Panc1 (cell line): Measurements from ENCODE around the gene CCRL2. TPM values are rescaled to one million over a fixed set of nuclear protein-coding genes. Genes with fewer than 3 reads are reported as not detected.

ENCODE experiments used
- ATAC-seq: fragments of 200-7000 bp; cut with Tn5 transposase; 2 replicates; pipeline ENCODE4 v1.9.1; 2020; ENCODE audit warnings: mild to moderate bottlenecking, moderate library complexity
- BruUV-seq: library from RNA; stranded (reverse); fragments of 400-500 nt; replicated peaks from 2 replicates; lab custom pipeline; 2021; lab: Mats Ljungman, UMichigan
- CTCF ChIA-PET: fragments of 300-600 bp; sonication (Branson Sonifier 250); formaldehyde crosslinking; loops from one replicate; lab custom pipeline; 2022; ENCODE audit warnings: antibody characterized with exemption; lab: Charles Lee
- POLR2A ChIA-PET: fragments of 300-600 bp; sonication (Branson Sonifier 250); formaldehyde crosslinking; loops from one replicate; lab custom pipeline; 2022; ENCODE audit warnings: antibody characterized with exemption; lab: Charles Lee
- DNase-seq: peaks from one replicate; pipeline ENCODE4 v3.0.0-alpha.2; 2010; ENCODE audit warnings: low read depth, low spot score
- H3K27ac ChIP-seq: 2 replicates; pipeline ENCODE4 v1.5.1; 2011; ENCODE audit warnings: mild to moderate bottlenecking, low read length, inconsistent platforms
- H3K27me3 ChIP-seq: fragments of 200-500 bp; sonication (Bioruptor generic); 2 replicates; pipeline ENCODE4 v1.6.0; 2014; ENCODE audit warnings: low read length, inconsistent platforms; ENCODE audit not compliant: control insufficient read depth, insufficient read depth
- H3K36me3 ChIP-seq: fragments of 200-500 bp; sonication (Bioruptor generic); 2 replicates; pipeline ENCODE4 v1.5.1; 2014; ENCODE audit warnings: inconsistent platforms, mild to moderate bottlenecking, low read length, moderate library complexity; ENCODE audit not compliant: control insufficient read depth, insufficient read depth
- H3K4me1 ChIP-seq: 2 replicates; pipeline ENCODE4 v1.5.1; 2011; ENCODE audit warnings: inconsistent platforms, mild to moderate bottlenecking, low read length, moderate library complexity; ENCODE audit not compliant: control insufficient read depth, insufficient read depth
- H3K4me3 ChIP-seq, 2 experiments: 2 replicates each; pipeline ENCODE4 v1.5.1; 2011 to 2012; ENCODE audit warnings: low read depth in 2 of 2, low read length in 2 of 2, mild to moderate bottlenecking in 2 of 2, inconsistent platforms in 1 of 2, moderate library complexity in 1 of 2
- H3K9me3 ChIP-seq: fragments of 200-500 bp; sonication (Bioruptor generic); 2 replicates; pipeline ENCODE4 v1.5.1; 2014; ENCODE audit warnings: low read depth, mild to moderate bottlenecking, inconsistent platforms, low read length, moderate library complexity; ENCODE audit not compliant: control insufficient read depth, insufficient read depth
- CTCF ChIP-seq: fragments of 450-650 bp; IDR thresholded peaks from 2 replicates; pipeline ENCODE4 v1.5.1; 2017; ENCODE audit warnings: mild to moderate bottlenecking
- POLR2AphosphoS5 ChIP-seq: IDR thresholded peaks from 2 replicates; pipeline ENCODE4 v1.6.1; 2012; ENCODE audit warnings: mild to moderate bottlenecking, low read depth, low read length, moderate library complexity
- SIN3A ChIP-seq: IDR thresholded peaks from 2 replicates; pipeline ENCODE4 v1.6.1; 2012; ENCODE audit warnings: low read depth, mild to moderate bottlenecking, low read length, moderate library complexity, borderline replicate concordance; ENCODE audit not compliant: insufficient read depth
- TCF7L2 ChIP-seq: IDR thresholded peaks from 2 replicates; pipeline ENCODE4 v1.6.1; 2011; ENCODE audit warnings: mild to moderate bottlenecking, low read depth, low read length, inconsistent platforms
- in situ Hi-C: cut with HindIII; loops from 2 replicates; pipeline ENCODE4 v1.10.0; 2016; ENCODE audit warnings: low sequenced_read_pairs, low pct_unique_long_range_greater_than_20kb
- intact Hi-C: fragments of 100-400 bp; cut with micrococcal nuclease; formaldehyde crosslinking; loops from one replicate; pipeline ENCODE4 v1.10.0; 2022; ENCODE audit not compliant: unreplicated experiment
- total RNA-seq: library from RNA; stranded (reverse); gene quantifications from one replicate; pipeline ENCODE4 v1.2.1, GENCODE V29; 2021; ENCODE audit not compliant: unreplicated experiment
- TF ChIP-seq, protein P1 (sequence below), 2 experiments: IDR thresholded peaks; 2 replicates each; pipeline ENCODE4 v1.6.1; 2011 to 2012; ENCODE audit warnings: low read depth in 2 of 2, control low read depth in 1 of 2, low read length in 1 of 2, mild to moderate bottlenecking in 1 of 2, moderate library complexity in 1 of 2; ENCODE audit not compliant: insufficient read depth in 1 of 2

The CCRL2 gene
- total RNA-seq, 1 experiment from 2014 or later = not detected

- Histone ChIP-seq H3K4me3 (no peak overlapping the region), H3K4me1 (no peaks in the 10 kb centered on the region), H3K36me3 (no peaks in the 10 kb centered on the region), H3K27me3 (no peaks in the 10 kb centered on the region), H3K9me3 (no peaks in the 10 kb centered on the region), H3K27ac (no peak overlapping the region)
- BruUV-seq = no TSS peak
- ChIA-PET CTCF (no interaction called here), POLR2A (no interaction called here)
- intact Hi-C loops = no loop called here
- ATAC-seq (no peak), DNase-seq (no peak)
- no peak for TF ChIP-seq TCF7L2
- in situ Hi-C loops = no loop called here
Measured at GRCh38 chr3:46395210-46395661, 11.8 kb upstream of the CCRL2 start.

DNA sequence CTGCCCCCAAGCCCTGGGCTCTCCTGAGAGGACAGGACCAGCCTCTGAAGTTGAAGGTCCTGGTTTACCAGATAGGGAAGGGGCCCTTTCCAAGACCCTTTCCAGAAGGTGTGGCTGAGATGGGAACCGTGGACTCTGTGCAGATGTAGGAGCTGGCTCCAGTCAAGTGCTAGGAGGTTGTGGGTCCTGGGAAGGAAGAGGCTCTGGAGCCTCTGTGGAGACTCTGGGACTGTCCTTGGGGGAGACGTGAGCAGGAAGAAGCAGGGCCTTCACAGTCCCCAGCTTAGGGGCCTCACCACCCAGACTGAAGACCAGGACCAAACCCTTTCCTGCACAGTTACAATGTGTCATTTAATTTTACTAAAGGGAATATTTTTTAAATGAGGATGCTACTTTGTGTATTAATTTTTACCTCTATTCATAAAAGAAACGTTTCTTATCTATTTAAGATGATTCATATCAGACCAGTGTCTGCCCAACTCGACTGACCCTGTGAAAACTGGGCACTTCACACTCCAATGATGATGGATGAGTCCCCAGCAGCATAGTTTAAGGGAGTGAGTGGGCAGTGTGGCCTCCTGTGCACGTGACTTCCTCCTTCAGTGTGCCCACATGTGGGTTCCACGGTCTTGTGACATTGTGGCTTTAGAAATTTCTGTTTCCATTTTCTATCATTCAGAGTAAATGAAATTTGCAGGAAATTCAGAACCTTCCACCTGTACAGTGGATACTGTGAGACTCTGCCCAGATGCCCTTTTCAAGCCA is 11.1 kb upstream of the CCRL2 start:
- H3K27me3 ChIP-seq = no peaks in the 10 kb centered on the region
- ChIA-PET CTCF (no interaction called here), POLR2A (no interaction called here)
- BruUV-seq = no TSS peak
- no peak overlapping the region for H3K27ac ChIP-seq
- in situ Hi-C loops (no loop called here), intact Hi-C loops (no loop called here)
- TF ChIP-seq SIN3A = no peak
- H3K4me1 ChIP-seq = no peaks in the 10 kb centered on the region
- ATAC-seq (no peak), DNase-seq (no peak)
- H3K4me3 ChIP-seq = no peak overlapping the region
- H3K9me3 ChIP-seq = no peaks in the 10 kb centered on the region
- no peaks in the 10 kb centered on the region for H3K36me3 ChIP-seq

DNA sequence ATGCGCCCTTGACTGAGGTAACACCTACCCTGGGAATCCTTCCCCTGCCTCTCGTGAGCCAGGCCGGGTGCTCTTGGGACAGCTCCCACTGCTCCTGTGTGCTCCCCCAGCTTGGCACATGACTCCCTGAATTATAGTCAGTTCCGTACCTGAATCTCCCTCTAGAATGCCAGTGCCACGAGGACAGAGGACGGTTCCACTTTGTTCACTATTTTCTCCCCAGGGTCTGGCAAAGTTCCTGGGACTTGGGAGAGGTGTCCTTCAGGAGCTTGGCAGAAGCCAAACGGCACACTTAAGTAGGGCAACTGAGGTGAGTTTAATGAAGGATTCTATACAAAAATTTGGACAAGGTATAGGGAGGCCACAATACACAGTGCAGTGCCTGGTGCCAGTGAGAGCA is 9.9 kb upstream of the CCRL2 start:
- TF ChIP-seq POLR2AphosphoS5 (no peak), SIN3A (no peak), CTCF (no peak), TCF7L2 (no peak)
- TF ChIP-seq, protein P1, sequence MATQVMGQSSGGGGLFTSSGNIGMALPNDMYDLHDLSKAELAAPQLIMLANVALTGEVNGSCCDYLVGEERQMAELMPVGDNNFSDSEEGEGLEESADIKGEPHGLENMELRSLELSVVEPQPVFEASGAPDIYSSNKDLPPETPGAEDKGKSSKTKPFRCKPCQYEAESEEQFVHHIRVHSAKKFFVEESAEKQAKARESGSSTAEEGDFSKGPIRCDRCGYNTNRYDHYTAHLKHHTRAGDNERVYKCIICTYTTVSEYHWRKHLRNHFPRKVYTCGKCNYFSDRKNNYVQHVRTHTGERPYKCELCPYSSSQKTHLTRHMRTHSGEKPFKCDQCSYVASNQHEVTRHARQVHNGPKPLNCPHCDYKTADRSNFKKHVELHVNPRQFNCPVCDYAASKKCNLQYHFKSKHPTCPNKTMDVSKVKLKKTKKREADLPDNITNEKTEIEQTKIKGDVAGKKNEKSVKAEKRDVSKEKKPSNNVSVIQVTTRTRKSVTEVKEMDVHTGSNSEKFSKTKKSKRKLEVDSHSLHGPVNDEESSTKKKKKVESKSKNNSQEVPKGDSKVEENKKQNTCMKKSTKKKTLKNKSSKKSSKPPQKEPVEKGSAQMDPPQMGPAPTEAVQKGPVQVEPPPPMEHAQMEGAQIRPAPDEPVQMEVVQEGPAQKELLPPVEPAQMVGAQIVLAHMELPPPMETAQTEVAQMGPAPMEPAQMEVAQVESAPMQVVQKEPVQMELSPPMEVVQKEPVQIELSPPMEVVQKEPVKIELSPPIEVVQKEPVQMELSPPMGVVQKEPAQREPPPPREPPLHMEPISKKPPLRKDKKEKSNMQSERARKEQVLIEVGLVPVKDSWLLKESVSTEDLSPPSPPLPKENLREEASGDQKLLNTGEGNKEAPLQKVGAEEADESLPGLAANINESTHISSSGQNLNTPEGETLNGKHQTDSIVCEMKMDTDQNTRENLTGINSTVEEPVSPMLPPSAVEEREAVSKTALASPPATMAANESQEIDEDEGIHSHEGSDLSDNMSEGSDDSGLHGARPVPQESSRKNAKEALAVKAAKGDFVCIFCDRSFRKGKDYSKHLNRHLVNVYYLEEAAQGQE (IDR thresholded peaks at IDR 0.05; ENCODE audit: insufficient read depth in 1 of 2, low read depth in 2 of 2, low read length in 1 of 2) = no peak
- H3K4me1 ChIP-seq = no peaks in the 10 kb centered on the region
- no peaks in the 10 kb centered on the region for H3K27me3 ChIP-seq
- DNase-seq (no peak), ATAC-seq (no peak)
- no peaks in the 10 kb centered on the region for H3K36me3 ChIP-seq
- H3K27ac ChIP-seq = no peak overlapping the region
- H3K9me3 ChIP-seq = no peaks in the 10 kb centered on the region
- no peak overlapping the region for H3K4me3 ChIP-seq
- no TSS peak for BruUV-seq
- in situ Hi-C loops = no loop called here
- ChIA-PET CTCF (no interaction called here), POLR2A (interaction anchor here (0.7 kb wide), 1 partner anchor 75 kb away, joined by 3 read pairs; no protein-coding TSS in a partner anchor)
- intact Hi-C loops = no loop called here
